IMR-90 (cell line): ENCODE measurements around the gene SLC9B2.

Experiments
- CEBPB ChIP-seq: IDR thresholded peaks from 2 replicates; pipeline ENCODE4 v1.6.1; 2012; ENCODE audit warnings: low read depth, low read length, improper control_type of control experiment
- MAFK ChIP-seq: IDR thresholded peaks from 2 replicates; pipeline ENCODE4 v1.6.1; 2012; ENCODE audit warnings: low read depth, low read length, improper control_type of control experiment
- MAZ ChIP-seq: IDR thresholded peaks from 2 replicates; pipeline ENCODE4 v1.6.1; 2012; ENCODE audit warnings: low read depth, mild to moderate bottlenecking, low read length, improper control_type of control experiment, moderate library complexity, borderline replicate concordance
- MXI1 ChIP-seq: IDR thresholded peaks from 2 replicates; pipeline ENCODE4 v1.6.1; 2012; ENCODE audit warnings: low read depth, mild to moderate bottlenecking, low read length, moderate library complexity, borderline replicate concordance
- NFE2L2 ChIP-seq: fragments of 150-350 bp; IDR thresholded peaks from 2 replicates; pipeline ENCODE4 v1.6.1; 2016; ENCODE audit warnings: low read depth, mild to moderate bottlenecking, low read length
- POLR2A ChIP-seq: IDR thresholded peaks from 2 replicates; pipeline ENCODE4 v1.6.1; 2012; ENCODE audit warnings: mild to moderate bottlenecking, low read depth, low read length
- RAD21 ChIP-seq: IDR thresholded peaks from 2 replicates; pipeline ENCODE4 v1.6.1; 2012; ENCODE audit warnings: low read length, improper control_type of control experiment
- RCOR1 ChIP-seq: IDR thresholded peaks from 2 replicates; pipeline ENCODE4 v1.6.1; 2012; ENCODE audit warnings: mild to moderate bottlenecking, low read length, improper control_type of control experiment; ENCODE audit not compliant: insufficient replicate concordance
- RFX5 ChIP-seq: IDR thresholded peaks from 2 replicates; pipeline ENCODE4 v1.8.0; 2012; ENCODE audit warnings: low read depth, mild to moderate bottlenecking, low read length, moderate library complexity
- TF ChIP-seq, protein P1 (sequence below): conservative IDR thresholded peaks from 2 replicates; pipeline ENCODE4 v1.5.1; 2012; ENCODE audit warnings: mild to moderate bottlenecking, low read depth, low read length, improper control_type of control experiment
- TF ChIP-seq, protein P2 (sequence below): fragments of 150-350 bp; IDR thresholded peaks from 2 replicates; pipeline ENCODE4 v1.6.1; 2016; ENCODE audit warnings: low read depth, mild to moderate bottlenecking, low read length, moderate library complexity, borderline replicate concordance

DNA sequence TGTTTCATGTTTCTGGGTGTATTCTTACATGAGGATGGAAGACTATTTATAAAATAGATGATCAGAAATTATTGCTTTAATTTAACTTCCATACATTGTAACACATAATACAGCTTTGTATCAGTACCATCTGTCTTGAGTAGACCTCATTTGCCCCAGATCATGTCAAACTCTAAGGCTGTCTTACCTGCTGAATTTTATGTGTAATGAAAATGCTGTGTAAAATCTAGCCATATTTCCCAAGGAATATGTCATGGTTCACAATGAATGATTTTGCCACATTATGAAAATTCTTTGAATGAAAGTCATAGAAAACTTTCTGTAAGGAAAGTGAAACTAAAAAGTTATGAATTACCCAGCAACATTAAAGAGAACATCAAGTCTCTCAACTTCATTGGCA is 15.7 kb upstream of the SLC9B2 start:
- TF ChIP-seq POLR2A (no peak), MXI1 (no peak), RCOR1 (no peak), RFX5 (no peak), MAZ (no peak), MAFK (no peak), CEBPB (no peak), RAD21 (no peak), NFE2L2 (no peak)
- TF ChIP-seq, protein P1, sequence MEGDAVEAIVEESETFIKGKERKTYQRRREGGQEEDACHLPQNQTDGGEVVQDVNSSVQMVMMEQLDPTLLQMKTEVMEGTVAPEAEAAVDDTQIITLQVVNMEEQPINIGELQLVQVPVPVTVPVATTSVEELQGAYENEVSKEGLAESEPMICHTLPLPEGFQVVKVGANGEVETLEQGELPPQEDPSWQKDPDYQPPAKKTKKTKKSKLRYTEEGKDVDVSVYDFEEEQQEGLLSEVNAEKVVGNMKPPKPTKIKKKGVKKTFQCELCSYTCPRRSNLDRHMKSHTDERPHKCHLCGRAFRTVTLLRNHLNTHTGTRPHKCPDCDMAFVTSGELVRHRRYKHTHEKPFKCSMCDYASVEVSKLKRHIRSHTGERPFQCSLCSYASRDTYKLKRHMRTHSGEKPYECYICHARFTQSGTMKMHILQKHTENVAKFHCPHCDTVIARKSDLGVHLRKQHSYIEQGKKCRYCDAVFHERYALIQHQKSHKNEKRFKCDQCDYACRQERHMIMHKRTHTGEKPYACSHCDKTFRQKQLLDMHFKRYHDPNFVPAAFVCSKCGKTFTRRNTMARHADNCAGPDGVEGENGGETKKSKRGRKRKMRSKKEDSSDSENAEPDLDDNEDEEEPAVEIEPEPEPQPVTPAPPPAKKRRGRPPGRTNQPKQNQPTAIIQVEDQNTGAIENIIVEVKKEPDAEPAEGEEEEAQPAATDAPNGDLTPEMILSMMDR = no peak
- TF ChIP-seq, protein P2, sequence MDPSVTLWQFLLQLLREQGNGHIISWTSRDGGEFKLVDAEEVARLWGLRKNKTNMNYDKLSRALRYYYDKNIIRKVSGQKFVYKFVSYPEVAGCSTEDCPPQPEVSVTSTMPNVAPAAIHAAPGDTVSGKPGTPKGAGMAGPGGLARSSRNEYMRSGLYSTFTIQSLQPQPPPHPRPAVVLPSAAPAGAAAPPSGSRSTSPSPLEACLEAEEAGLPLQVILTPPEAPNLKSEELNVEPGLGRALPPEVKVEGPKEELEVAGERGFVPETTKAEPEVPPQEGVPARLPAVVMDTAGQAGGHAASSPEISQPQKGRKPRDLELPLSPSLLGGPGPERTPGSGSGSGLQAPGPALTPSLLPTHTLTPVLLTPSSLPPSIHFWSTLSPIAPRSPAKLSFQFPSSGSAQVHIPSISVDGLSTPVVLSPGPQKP = no peak
